IMR-90 (cell line): Measurements from ENCODE around the gene URB1. TPM values are rescaled to one million over a fixed set of nuclear protein-coding genes. Genes with fewer than 3 reads are reported as not detected.

Source experiments
- ATAC-seq: fragments of 200-7000 bp; cut with Tn5 transposase; 2 replicates; pipeline ENCODE4 v1.9.1; 2020; ENCODE audit warnings: low read depth, mild to moderate bottlenecking, moderate library complexity
- BruUV-seq: library from RNA; stranded (reverse); fragments of 400-500 nt; replicated peaks from 2 replicates; lab custom pipeline; 2021; lab: Mats Ljungman, UMichigan
- CTCF ChIA-PET: fragments of 300-600 bp; formaldehyde crosslinking; extraction: SDS; loops from one replicate; lab custom pipeline; 2021; ENCODE audit warnings: antibody characterized with exemption; lab: Yijun Ruan, JAX
- POLR2A ChIA-PET: fragments of 300-600 bp; sonication (Branson Sonifier 250); formaldehyde crosslinking; loops from one replicate; lab custom pipeline; 2022; ENCODE audit warnings: antibody characterized with exemption; ENCODE audit not compliant: unreplicated experiment; lab: Charles Lee
- DNase-seq: peaks from one replicate; pipeline ENCODE4 v3.0.0; 2013
- H2AFZ ChIP-seq: replicated peaks from 2 replicates; pipeline ENCODE3; 2013; ENCODE audit warnings: low read length, mild to moderate bottlenecking; ENCODE audit not compliant: poor library complexity
- H2AK5ac ChIP-seq: 2 replicates; pipeline ENCODE4 v1.6.1; 2013; ENCODE audit warnings: low read depth, low read length, inconsistent platforms
- H2AK9ac ChIP-seq: replicated peaks from 2 replicates; pipeline ENCODE3; 2013; ENCODE audit warnings: mild to moderate bottlenecking, low read depth, low read length, moderate library complexity; ENCODE audit not compliant: poor library complexity
- H2BK120ac ChIP-seq: 2 replicates; pipeline ENCODE4 v1.6.1; 2013; ENCODE audit warnings: low read depth, low read length, inconsistent platforms
- H2BK15ac ChIP-seq: 3 replicates; pipeline ENCODE4 v1.6.1; 2013; ENCODE audit warnings: low read depth, low read length, inconsistent platforms
- H2BK20ac ChIP-seq: 2 replicates; pipeline ENCODE4 v1.6.1; 2013; ENCODE audit warnings: low read depth, mild to moderate bottlenecking, inconsistent platforms, low read length, moderate library complexity
- H2BK5ac ChIP-seq: 2 replicates; pipeline ENCODE4 v1.6.1; 2013; ENCODE audit warnings: mild to moderate bottlenecking, low read depth, low read length, inconsistent platforms; ENCODE audit not compliant: poor library complexity, severe bottlenecking
- H3K14ac ChIP-seq: replicated peaks from 2 replicates; pipeline ENCODE4 v1.6.1; 2013; ENCODE audit warnings: low read depth, low read length, inconsistent platforms
- H3K18ac ChIP-seq: 2 replicates; pipeline ENCODE4 v1.6.1; 2013; ENCODE audit warnings: low read depth, low read length, control low read depth
- H3K23ac ChIP-seq: 2 replicates; pipeline ENCODE4 v1.6.1; 2013; ENCODE audit warnings: low read depth, low read length, inconsistent platforms
- H3K27ac ChIP-seq: 2 replicates; pipeline ENCODE4 v1.5.1; 2013; ENCODE audit warnings: mild to moderate bottlenecking, control low read depth, low read length; ENCODE audit not compliant: insufficient read depth
- H3K27me3 ChIP-seq: 2 replicates; pipeline ENCODE4 v1.6.1; 2013; ENCODE audit warnings: low read length; ENCODE audit not compliant: control insufficient read depth, insufficient read depth
- H3K36me3 ChIP-seq: 2 replicates; pipeline ENCODE4 v1.6.1; 2013; ENCODE audit warnings: low read length, mixed read lengths; ENCODE audit not compliant: control insufficient read depth, insufficient read depth
- H3K4ac ChIP-seq: 2 replicates; pipeline ENCODE4 v1.6.1; 2013; ENCODE audit warnings: low read depth, low read length, inconsistent platforms
- H3K4me1 ChIP-seq: 2 replicates; pipeline ENCODE4 v1.6.1; 2013; ENCODE audit warnings: low read length, mixed read lengths; ENCODE audit not compliant: control insufficient read depth, insufficient read depth
- H3K4me2 ChIP-seq: 2 replicates; pipeline ENCODE4 v1.6.1; 2013; ENCODE audit warnings: low read depth, mild to moderate bottlenecking, control low read depth, low read length, moderate library complexity
- H3K4me3 ChIP-seq: 2 replicates; pipeline ENCODE4 v1.5.1; 2013; ENCODE audit warnings: low read depth, mild to moderate bottlenecking, control low read depth, low read length, moderate library complexity; ENCODE audit not compliant: insufficient read depth
- H3K56ac ChIP-seq: 2 replicates; pipeline ENCODE4 v1.6.1; 2013; ENCODE audit warnings: low read length, inconsistent platforms; ENCODE audit not compliant: insufficient read depth; ENCODE audit errors: extremely low read depth
- H3K79me1 ChIP-seq, 2 experiments: 2 replicates each; pipeline ENCODE4 v1.6.1; 2013; ENCODE audit warnings: low read length in 2 of 2, inconsistent platforms in 1 of 2, low read depth in 1 of 2
- H3K9ac ChIP-seq: 2 replicates; pipeline ENCODE4 v1.6.1; 2013; ENCODE audit warnings: low read depth, low read length, control low read depth
- H3K9me1 ChIP-seq: 2 replicates; pipeline ENCODE4 v1.6.1; 2013; ENCODE audit warnings: low read length, inconsistent platforms; ENCODE audit not compliant: insufficient read depth
- H3K9me3 ChIP-seq: 2 replicates; pipeline ENCODE4 v1.6.1; 2013; ENCODE audit warnings: low read length; ENCODE audit not compliant: control insufficient read depth, insufficient read depth
- H4K20me1 ChIP-seq: 2 replicates; pipeline ENCODE4 v1.6.1; 2013; ENCODE audit warnings: low read length, inconsistent platforms; ENCODE audit not compliant: insufficient read depth
- H4K5ac ChIP-seq: 2 replicates; pipeline ENCODE4 v1.6.1; 2013; ENCODE audit warnings: mild to moderate bottlenecking, low read depth, low read length, control low read depth
- H4K8ac ChIP-seq, 2 experiments: 2 replicates each; pipeline ENCODE4 v1.6.1; 2013; ENCODE audit warnings: low read depth in 2 of 2, low read length in 2 of 2, control low read depth in 1 of 2, inconsistent platforms in 1 of 2
- H4K91ac ChIP-seq: 2 replicates; pipeline ENCODE4 v1.6.1; 2013; ENCODE audit warnings: low read depth, low read length, inconsistent platforms; ENCODE audit not compliant: insufficient read depth
- BHLHE40 ChIP-seq: fragments of 150-350 bp; IDR thresholded peaks from 2 replicates; pipeline ENCODE4 v1.6.1; 2016; ENCODE audit warnings: mild to moderate bottlenecking, low read depth, low read length
- CEBPB ChIP-seq: IDR thresholded peaks from 2 replicates; pipeline ENCODE4 v1.6.1; 2012; ENCODE audit warnings: low read depth, low read length, improper control_type of control experiment
- CHD1 ChIP-seq: IDR thresholded peaks from 2 replicates; pipeline ENCODE4 v1.6.1; 2012; ENCODE audit warnings: low read depth, low read length, improper control_type of control experiment
- CTCF ChIP-seq: conservative IDR thresholded peaks from 2 replicates; pipeline ENCODE4 v1.5.1; 2012; ENCODE audit warnings: mild to moderate bottlenecking, low read depth, low read length, improper control_type of control experiment
- ELK1 ChIP-seq: fragments of 150-350 bp; IDR thresholded peaks from 2 replicates; pipeline ENCODE4 v1.6.1; 2016; ENCODE audit warnings: low read depth, mild to moderate bottlenecking, low read length, moderate library complexity, borderline replicate concordance
- FOS ChIP-seq: fragments of 150-350 bp; IDR thresholded peaks from 2 replicates; pipeline ENCODE4 v1.6.1; 2016; ENCODE audit warnings: low read depth, low read length
- MAFK ChIP-seq: IDR thresholded peaks from 2 replicates; pipeline ENCODE4 v1.6.1; 2012; ENCODE audit warnings: low read depth, low read length, improper control_type of control experiment
- MAZ ChIP-seq: IDR thresholded peaks from 2 replicates; pipeline ENCODE4 v1.6.1; 2012; ENCODE audit warnings: low read depth, mild to moderate bottlenecking, low read length, improper control_type of control experiment, moderate library complexity, borderline replicate concordance
- MXI1 ChIP-seq: IDR thresholded peaks from 2 replicates; pipeline ENCODE4 v1.6.1; 2012; ENCODE audit warnings: low read depth, mild to moderate bottlenecking, low read length, moderate library complexity, borderline replicate concordance
- NFE2L2 ChIP-seq: fragments of 150-350 bp; IDR thresholded peaks from 2 replicates; pipeline ENCODE4 v1.6.1; 2016; ENCODE audit warnings: low read depth, mild to moderate bottlenecking, low read length
- POLR2A ChIP-seq: IDR thresholded peaks from 2 replicates; pipeline ENCODE4 v1.6.1; 2012; ENCODE audit warnings: mild to moderate bottlenecking, low read depth, low read length
- RAD21 ChIP-seq: IDR thresholded peaks from 2 replicates; pipeline ENCODE4 v1.6.1; 2012; ENCODE audit warnings: low read length, improper control_type of control experiment
- RCOR1 ChIP-seq: IDR thresholded peaks from 2 replicates; pipeline ENCODE4 v1.6.1; 2012; ENCODE audit warnings: mild to moderate bottlenecking, low read length, improper control_type of control experiment; ENCODE audit not compliant: insufficient replicate concordance
- RFX5 ChIP-seq: IDR thresholded peaks from 2 replicates; pipeline ENCODE4 v1.8.0; 2012; ENCODE audit warnings: low read depth, mild to moderate bottlenecking, low read length, moderate library complexity
- SMC3 ChIP-seq: fragments of 150-350 bp; IDR thresholded peaks from 2 replicates; pipeline ENCODE4 v1.6.1; 2016; ENCODE audit warnings: low read depth, mild to moderate bottlenecking, antibody characterized with exemption, low read length, moderate library complexity
- USF2 ChIP-seq: fragments of 150-350 bp; IDR thresholded peaks from 2 replicates; pipeline ENCODE4 v1.6.1; 2017; ENCODE audit warnings: mild to moderate bottlenecking, antibody characterized with exemption, low read length, low read depth
- WGBS, 2 experiments: methylation state at CpG; one replicate each; pipeline versions ENCODE4 v1.1.5 to v1.1.7; 2013; ENCODE audit warnings: missing lambda C conversion rate in 2 of 2; ENCODE audit not compliant: insufficient read length in 1 of 2; ENCODE audit errors: extremely low coverage in 2 of 2; 5-methylcytosine and 5-hydroxymethylcytosine counted together
- dilution Hi-C: fragments of 300-500 bp; cut with HindIII; formaldehyde crosslinking; loops from one replicate; pipeline ENCODE4 v1.14.3; 2018; ENCODE audit warnings: low sequenced_read_pairs; ENCODE audit not compliant: unreplicated experiment
- in situ Hi-C: fragments of 300-500 bp; cut with MboI; formaldehyde crosslinking; loops from 3 replicates; pipeline ENCODE4 v1.14.3; 2019; ENCODE audit warnings: low sequenced_read_pairs, inconsistent platforms, mixed read lengths
- intact Hi-C: fragments of 100-400 bp; cut with micrococcal nuclease; formaldehyde crosslinking; loops from 2 replicates; pipeline ENCODE4 v1.10.0; 2022
- polyA plus RNA-seq, 3 experiments: library from polyadenylated mRNA; depleted of rRNA; stranded (reverse); fragments of >200 nt; gene quantifications; 2 replicates each; pipeline ENCODE4 v1.2.3, GENCODE V29; 2012; ENCODE audit warnings: low replicate concordance in 1 of 3
- total RNA-seq: library from RNA; depleted of rRNA; stranded (reverse); fragments of >200 nt; gene quantifications from 2 replicates; pipeline ENCODE4 v1.2.3, GENCODE V29; 2012

The URB1 gene
- total and polyA plus RNA-seq, 2 of the 4 experiments (the other 2 are of a cell fraction): 9.2 to 12.7 TPM

- Histone ChIP-seq H4K8ac (no peak overlapping the region), H3K4me2 (no peak overlapping the region), H2AK9ac (no peak overlapping the region), H4K20me1 (no peaks in the 10 kb centered on the region), H2BK120ac (no peak overlapping the region), H2AK5ac (no peak overlapping the region), H3K27me3 (no peaks in the 10 kb centered on the region), H3K4me1 (peaks cover 2% of the 10 kb centered on the region; the same call in 1 of the 2 replicates), H3K14ac (no peak overlapping the region), H2BK20ac (no peak overlapping the region), H3K36me3 (peaks cover 70% of the 10 kb centered on the region), H3K56ac (no peak overlapping the region), H2BK15ac (no peak overlapping the region), H3K79me1 (peaks cover 10 to 15% of the 10 kb centered on the region in 2 experiments), H3K9ac (no peak overlapping the region), H4K91ac (no peak overlapping the region), H2BK5ac (no peak overlapping the region), H3K9me1 (no peaks in the 10 kb centered on the region), H3K4me3 (no peak overlapping the region), H3K4ac (no peak overlapping the region), H3K9me3 (no peaks in the 10 kb centered on the region), H2AFZ (no peak overlapping the region), H3K23ac (no peak overlapping the region), H4K5ac (no peak overlapping the region), H3K27ac (no peak overlapping the region), H3K18ac (no peak overlapping the region)
- WGBS, 2 experiments: no CpG with 5 or more reads among the region's 4 CpGs
- dilution Hi-C loops (no loop called here), in situ Hi-C loops (no loop called here), intact Hi-C loops (no loop called here)
- ChIA-PET CTCF (interaction anchor here (0.6 kb wide), 2 partner anchors 86 to 595 kb away, joined by 3 to 4 read pairs; partner anchors contain the start of gene MIS18A), POLR2A (no interaction called here)
- ATAC-seq (no peak), DNase-seq (no peak)
- no TSS peak for BruUV-seq
- no peak for TF ChIP-seq RFX5
- TF ChIP-seq CTCF: no peak
- TF ChIP-seq FOS: no peak
- TF ChIP-seq RAD21: no peak
- no peak for TF ChIP-seq ELK1
- no peak for TF ChIP-seq MAZ
- no peak for TF ChIP-seq CHD1
- TF ChIP-seq RCOR1: no peak
- no peak for TF ChIP-seq MAFK
- TF ChIP-seq NFE2L2: no peak
- no peak for TF ChIP-seq USF2
- TF ChIP-seq BHLHE40: no peak
- TF ChIP-seq POLR2A: no peak
- no peak for TF ChIP-seq CEBPB
- TF ChIP-seq SMC3: no peak
- TF ChIP-seq MXI1: no peak
Observed at GRCh38 chr21:32364796-32365195, 28.0 kb downstream of the URB1 start.
